Measurements from ENCODE around the gene ITGA5. TPM values are rescaled to one million over a fixed set of nuclear protein-coding genes. Genes with fewer than 3 reads are reported as not detected.

ITGA5 gene
- total RNA-seq, 1 experiment from 2014 or later: 35.9 TPM

GRCh38 chr12:54364413-54364812, 54.7 kb downstream of the ITGA5 start, which contains the start of gene GPR84:
TSS of gene GPR84 (minus strand) at chr12:54364486. CDS start at chr12:54363851, 635 bp downstream.
- no peaks in the 10 kb centered on the region for H3K27me3 ChIP-seq (ENCODE audit: low read length)
- DNase-seq (no peak), ATAC-seq (no peak)
- no peak within 1 kb of the TSS for H3K27ac ChIP-seq (ENCODE audit: low read length)
- CTCF ChIA-PET: no interaction called here
- no peaks in the 10 kb centered on the region for H4K20me1 ChIP-seq (ENCODE audit: low read length)
- intact Hi-C loops (cut with micrococcal nuclease): no loop called here
- no peaks in the 10 kb centered on the region for H3K9me3 ChIP-seq (ENCODE audit: low read length)
- H3K36me3 ChIP-seq (ENCODE audit: low read depth, low read length): no peaks in the 10 kb centered on the region
- no peak within 1 kb of the TSS for H3K9ac ChIP-seq (ENCODE audit: low read length)
- POLR2A ChIA-PET (ENCODE audit: unreplicated experiment): no interaction called here
- no peak for TF ChIP-seq CTCF (conservative IDR thresholded peaks at IDR 0.05; ENCODE audit: low read depth, low read length)
- no peak within 1 kb of the TSS for H3K4me3 ChIP-seq (ENCODE audit: low read length)
- no peaks in the 10 kb centered on the region for H3K79me2 ChIP-seq (ENCODE audit: low read length)
- H2AFZ ChIP-seq (ENCODE audit: low read length): no peak within 1 kb of the TSS
- no peaks in the 10 kb centered on the region for H3F3A ChIP-seq (ENCODE audit: low read length, unreplicated experiment)
- H3K4me1 ChIP-seq (ENCODE audit: insufficient read depth, low read length): peaks cover 16% of the 10 kb centered on the region
- no peak within 1 kb of the TSS for H3K4me2 ChIP-seq (ENCODE audit: low read length)
- no TSS peak for BruUV-seq (replicated peaks)
- no peaks in the 10 kb centered on the region for H3K9me2 ChIP-seq (replicated peaks; ENCODE audit: low read length)

- H3K36me3 ChIP-seq (ENCODE audit: low read depth, low read length): no peaks in the 10 kb centered on the region
- POLR2A ChIA-PET (ENCODE audit: unreplicated experiment): interaction anchor here (0.9 kb wide), 1 partner anchor 16 kb away, joined by 3 read pairs; no protein-coding TSS in a partner anchor
- ATAC-seq (no peak), DNase-seq (no peak)
- CTCF ChIA-PET: no interaction called here
- no peaks in the 10 kb centered on the region for H3K79me2 ChIP-seq (ENCODE audit: low read length)
- BruUV-seq (replicated peaks): no TSS peak
- H2AFZ ChIP-seq (ENCODE audit: low read length): no peak overlapping the region
- no peaks in the 10 kb centered on the region for H4K20me1 ChIP-seq (ENCODE audit: low read length)
- no peaks in the 10 kb centered on the region for H3K9me3 ChIP-seq (ENCODE audit: low read length)
- no peaks in the 10 kb centered on the region for H3F3A ChIP-seq (ENCODE audit: low read length, unreplicated experiment)
- no peak for TF ChIP-seq CTCF (conservative IDR thresholded peaks at IDR 0.05; ENCODE audit: low read depth, low read length)
- intact Hi-C loops (cut with micrococcal nuclease): no loop called here
- peaks cover 18% of the 10 kb centered on the region for H3K4me1 ChIP-seq (ENCODE audit: insufficient read depth, low read length)
- H3K9ac ChIP-seq (ENCODE audit: low read length): no peak overlapping the region
- no peak overlapping the region for H3K27ac ChIP-seq (ENCODE audit: low read length)
- H3K4me2 ChIP-seq (ENCODE audit: low read length): no peak overlapping the region
- H3K4me3 ChIP-seq (ENCODE audit: low read length): no peak overlapping the region
- H3K9me2 ChIP-seq (replicated peaks; ENCODE audit: low read length): no peaks in the 10 kb centered on the region
- H3K27me3 ChIP-seq (ENCODE audit: low read length): no peaks in the 10 kb centered on the region
These were observed 55.4 kb downstream of the ITGA5 start for GRCh38 chr12:54363618-54364017.

GRCh38 chr12:54363047-54363446, 56.0 kb downstream of the ITGA5 start:
- Histone ChIP-seq H3K4me2 (ENCODE audit: low read length) (no peak overlapping the region), H3K27me3 (ENCODE audit: low read length) (no peaks in the 10 kb centered on the region), H3K79me2 (ENCODE audit: low read length) (no peaks in the 10 kb centered on the region), H3K36me3 (ENCODE audit: low read depth, low read length) (no peaks in the 10 kb centered on the region), H2AFZ (ENCODE audit: low read length) (no peak overlapping the region), H3K4me3 (ENCODE audit: low read length) (no peak overlapping the region), H3K9me3 (ENCODE audit: low read length) (no peaks in the 10 kb centered on the region), H3K9me2 (replicated peaks; ENCODE audit: low read length) (no peaks in the 10 kb centered on the region), H3K4me1 (ENCODE audit: insufficient read depth, low read length) (peaks cover 24% of the 10 kb centered on the region), H3K9ac (ENCODE audit: low read length) (no peak overlapping the region), H3F3A (ENCODE audit: low read length, unreplicated experiment) (no peaks in the 10 kb centered on the region), H3K27ac (ENCODE audit: low read length) (no peak overlapping the region), H4K20me1 (ENCODE audit: low read length) (no peaks in the 10 kb centered on the region)
- intact Hi-C loops (cut with micrococcal nuclease): no loop called here
- ChIA-PET POLR2A (ENCODE audit: unreplicated experiment) (interaction anchor here (0.9 kb wide), 1 partner anchor 16 kb away, joined by 3 read pairs; no protein-coding TSS in a partner anchor), CTCF (no interaction called here)
- no TSS peak for BruUV-seq (replicated peaks)
- no peak for TF ChIP-seq EZH2phosphoT487 (IDR thresholded peaks at IDR 0.05; ENCODE audit: borderline replicate concordance, low read length)
- no peak for TF ChIP-seq CTCF (conservative IDR thresholded peaks at IDR 0.05; ENCODE audit: low read depth, low read length)
- no peak for TF ChIP-seq EZH2 (IDR thresholded peaks at IDR 0.05; ENCODE audit: low read length, unreplicated experiment)
- DNase-seq: no peak
- no peak for ATAC-seq
